Neural progenitor cell (in vitro differentiated cells): Measurements from ENCODE around the gene RAP1GDS1.

ENCODE experiments used
- CTCF ChIP-seq: fragments of 200-600 bp; sonication (generic); IDR thresholded peaks from 2 replicates; pipeline ENCODE4 v1.5.1; 2017; ENCODE audit warnings: antibody characterized with exemption, mild to moderate bottlenecking
- EZH2 ChIP-seq: fragments of 200-600 bp; sonication (generic); IDR thresholded peaks from 2 replicates; pipeline ENCODE4 v1.6.1; 2017; ENCODE audit warnings: antibody characterized with exemption, mild to moderate bottlenecking, moderate library complexity
- EZH2phosphoT487 ChIP-seq: fragments of 200-600 bp; sonication (generic); IDR thresholded peaks from 2 replicates; pipeline ENCODE4 v1.6.1; 2017; ENCODE audit warnings: antibody characterized with exemption

GRCh38 chr4:98298022-98298421 lies 36.8 kb downstream of the RAP1GDS1 start:
- TF ChIP-seq CTCF (no peak), EZH2 (no peak), EZH2phosphoT487 (no peak)
